HepG2 (cell line): Measurements from ENCODE around the gene DDX24. TPM values are rescaled to one million over a fixed set of nuclear protein-coding genes. Genes with fewer than 3 reads are reported as not detected.

Experiments used
- ATAC-seq: fragments of 200-7000 bp; cut with Tn5 transposase; 3 replicates; pipeline ENCODE4 v1.9.1; 2020; ENCODE audit warnings: mild to moderate bottlenecking, moderate library complexity
- BruUV-seq: library from RNA; stranded (reverse); fragments of 400-500 nt; replicated peaks from 2 replicates; lab custom pipeline; 2021; lab: Mats Ljungman, UMichigan
- CTCF ChIA-PET: fragments of 300-600 bp; formaldehyde crosslinking; extraction: SDS; loops from one replicate; lab custom pipeline; 2021; ENCODE audit warnings: low total read pairs, inconsistent platforms, low intra/inter-chr PET ratio; lab: Yijun Ruan, JAX
- POLR2A ChIA-PET: fragments of 350-600 bp; sonication (Branson Sonifier 250); formaldehyde crosslinking; loops from one replicate; lab custom pipeline; 2020; ENCODE audit warnings: antibody characterized with exemption, inconsistent platforms; lab: Yijun Ruan, JAX
- DNase-seq: peaks from one replicate; pipeline ENCODE4 v3.0.0-alpha.2; 2015; ENCODE audit warnings: low spot score
- FAIRE-seq: peaks from 3 replicates; lab custom pipeline; 2011; peaks lifted over from hg19 to GRCh38; lab: Jason Lieb, UNC
- H2AFZ ChIP-seq: one replicate; pipeline ENCODE4 v1.6.1; 2011; ENCODE audit warnings: low read length, inconsistent platforms
- H3K27ac ChIP-seq: fragments of 300-600 bp; 3 replicates; pipeline ENCODE4 v1.8.0; 2011; ENCODE audit warnings: mixed run types, mild to moderate bottlenecking, mixed read lengths, low read length, inconsistent platforms; ENCODE audit not compliant: insufficient read depth; ENCODE audit errors: extremely low read length
- H3K27me3 ChIP-seq, 2 experiments: fragments of 200-600 bp in 1 of 2; 2 replicates in 1 of 2; 3 replicates in 1 of 2; pipeline versions ENCODE4 v1.6.0 to v1.8.0; 2011; ENCODE audit warnings: low read length in 2 of 2, mild to moderate bottlenecking in 2 of 2, moderate library complexity in 2 of 2, inconsistent platforms in 1 of 2; ENCODE audit not compliant: insufficient read depth in 2 of 2, control insufficient read depth in 1 of 2
- H3K36me3 ChIP-seq, 2 experiments: fragments of 200-600 bp in 1 of 2; replicated peaks in 1 of 2; 2 replicates in 1 of 2; 3 replicates in 1 of 2; pipeline versions ENCODE4 v1.5.1 to v1.8.0; 2011; ENCODE audit warnings: low read length in 2 of 2, inconsistent platforms in 1 of 2; ENCODE audit not compliant: insufficient read depth in 2 of 2, control insufficient read depth in 1 of 2
- H3K4me1 ChIP-seq: 2 replicates; pipeline ENCODE4 v1.5.1; 2012; ENCODE audit warnings: low read length, inconsistent platforms; ENCODE audit not compliant: insufficient read depth
- H3K4me2 ChIP-seq: 2 replicates; pipeline ENCODE4 v1.6.0; 2011; ENCODE audit warnings: low read depth, low read length, inconsistent platforms
- H3K4me3 ChIP-seq, 3 experiments: fragments of 200-600 bp in 1 of 3; sonication (generic), shearing (Covaris generic) in 1 of 3; replicated peaks in 1 of 3; 2 replicates each; pipeline ENCODE4 v1.5.1; 2011 to 2016; ENCODE audit warnings: low read length in 3 of 3, inconsistent platforms in 2 of 3, low read depth in 2 of 3, mild to moderate bottlenecking in 2 of 3, control low read depth in 1 of 3, mixed read lengths in 1 of 3; ENCODE audit not compliant: insufficient read depth in 1 of 3
- H3K79me2 ChIP-seq: one replicate; pipeline ENCODE4 v1.6.1; 2011; ENCODE audit warnings: low read length, inconsistent platforms; ENCODE audit not compliant: insufficient read depth
- H3K9ac ChIP-seq: 2 replicates; pipeline ENCODE4 v1.6.0; 2011; ENCODE audit warnings: mild to moderate bottlenecking, low read depth, low read length, inconsistent platforms; ENCODE audit not compliant: insufficient read depth
- H3K9me3 ChIP-seq: 2 replicates; pipeline ENCODE4 v1.5.1; 2012; ENCODE audit warnings: mild to moderate bottlenecking, low read length
- H4K20me1 ChIP-seq: 2 replicates; pipeline ENCODE4 v1.6.0; 2011; ENCODE audit warnings: inconsistent platforms, mild to moderate bottlenecking, low read length, moderate library complexity; ENCODE audit not compliant: insufficient read depth
- EZH2 ChIP-seq: conservative IDR thresholded peaks from 2 replicates; pipeline ENCODE4 v1.6.1; 2012; ENCODE audit warnings: mild to moderate bottlenecking, low read depth, low read length, moderate library complexity
- HMGA1 ChIP-seq: sonication (generic); formaldehyde crosslinking; conservative IDR thresholded peaks from 2 replicates; pipeline ENCODE4 v1.4.0; 2020; ENCODE audit warnings: missing genetic modification reagents
- JUND ChIP-seq: sonication (generic); formaldehyde crosslinking; IDR thresholded peaks from 2 replicates; pipeline ENCODE4 v1.8.0; 2022; ENCODE audit warnings: mild to moderate bottlenecking, missing genetic modification reagents
- SMARCC2 ChIP-seq: fragments of 450-650 bp; IDR thresholded peaks from 2 replicates; pipeline ENCODE4 v1.6.1; 2017; ENCODE audit warnings: antibody characterized with exemption, mild to moderate bottlenecking
- ZFX ChIP-seq: sonication (generic); formaldehyde crosslinking; IDR thresholded peaks from 2 replicates; pipeline ENCODE4 v1.4.0; 2020; ENCODE audit warnings: mild to moderate bottlenecking, low read depth, missing genetic modification reagents, moderate library complexity
- ZNF18 ChIP-seq: sonication (generic); formaldehyde crosslinking; IDR thresholded peaks from 2 replicates; pipeline ENCODE4 v1.8.0; 2022; ENCODE audit warnings: mild to moderate bottlenecking, missing genetic modification reagents; ENCODE audit not compliant: insufficient replicate concordance
- ZNF232 ChIP-seq: sonication (generic); formaldehyde crosslinking; IDR thresholded peaks from 2 replicates; pipeline ENCODE4 v1.4.0; 2020; ENCODE audit warnings: missing genetic modification reagents, borderline replicate concordance
- ZNF383 ChIP-seq: sonication (generic); formaldehyde crosslinking; IDR thresholded peaks from 2 replicates; pipeline ENCODE4 v1.4.0; 2020; ENCODE audit warnings: missing genetic modification reagents, mild to moderate bottlenecking, borderline replicate concordance
- ZNF7 ChIP-seq: IDR thresholded peaks from 2 replicates; pipeline ENCODE4 v1.6.1; 2016; ENCODE audit warnings: missing biosample characterization, missing genetic modification reagents
- ZNF879 ChIP-seq: sonication (generic); formaldehyde crosslinking; IDR thresholded peaks from 2 replicates; pipeline ENCODE4 v1.8.1; 2023; ENCODE audit warnings: missing genetic modification reagents
- WGBS: methylation state at CpG from one replicate; pipeline ENCODE4 v1.1.6; 2017; ENCODE audit warnings: low lambda C conversion rate; 5-methylcytosine and 5-hydroxymethylcytosine counted together
- in situ Hi-C: cut with HindIII; loops from 2 replicates; pipeline ENCODE4 v1.10.0; 2017; ENCODE audit warnings: low pct_unique_long_range_greater_than_20kb; ENCODE audit not compliant: extremely low pct_ligation_motif_present
- intact Hi-C: fragments of 100-400 bp; cut with micrococcal nuclease; formaldehyde crosslinking; loops from one replicate; pipeline ENCODE4 v1.10.0; 2022; ENCODE audit not compliant: unreplicated experiment
- polyA plus RNA-seq, 8 experiments: library from polyadenylated mRNA; depleted of rRNA in 3 of 8; stranded (reverse) in 7 of 8; unstranded in 1 of 8; fragments of >200 nt; fragmentation: Illumina TruSeq in 4 of 8; extraction: Trizol in 4 of 8; gene quantifications; 2 replicates each; pipeline versions ENCODE4 v1.2.1 to v1.2.3, GENCODE V29; 2011 to 2016; ENCODE audit warnings: low read depth in 4 of 8, missing spikeins in 1 of 8, mixed read lengths in 1 of 8; ENCODE audit not compliant: insufficient read depth in 1 of 8
- total RNA-seq, 5 experiments: library from RNA; depleted of rRNA; stranded (reverse); fragments of >200 nt; fragmentation: Illumina TruSeq; extraction: Trizol; gene quantifications; 2 replicates each; pipeline ENCODE4 v1.2.3, GENCODE V29; 2016; ENCODE audit warnings: low read depth in 1 of 5

The DDX24 gene
- total and polyA plus RNA-seq, 2 of the 13 experiments (the other 11 are each of a cell fraction or from before 2014, with no cell fraction given) = 67.3 to 149 TPM

GRCh38 chr14:94110552-94111181 is 29.7 kb upstream of the DDX24 start, which contains the start of gene IFI27:
Gene IFI27, plus strand, starts transcription at chr14:94110736.
- FAIRE-seq = no peak
- no peak within 1 kb of the TSS for H3K4me3 ChIP-seq

More at GRCh38 chr14:94110552-94111181, 29.7 kb upstream of the DDX24 start, which contains the start of gene IFI27:
- TF ChIP-seq ZFX = 0 out of 2 replicates have a peak, but pooled peaks have one; percentile 14
- TF ChIP-seq ZNF383 (CRISPR knock-in tag) = no peak
- no peak for TF ChIP-seq ZNF879
- TF ChIP-seq ZNF18 = no peak
- no peak for TF ChIP-seq HMGA1 (CRISPR knock-in tag)
- no peak for TF ChIP-seq EZH2
- no peak for TF ChIP-seq ZNF232
- peak; percentile 68 for TF ChIP-seq ZNF7 (CRISPR knock-in tag)
- no peak for TF ChIP-seq SMARCC2
- no peak for TF ChIP-seq JUND (CRISPR knock-in tag)
- H3K4me2 ChIP-seq = peak within 1 kb of the TSS; percentile 28
- H4K20me1 ChIP-seq = no peaks in the 10 kb centered on the region
- H3K9ac ChIP-seq = peak within 1 kb of the TSS; percentile 17; the same call in 1 of the 2 replicates
- no peak within 1 kb of the TSS for H3K27ac ChIP-seq
- ATAC-seq (no peak; the same call in 2 of the 3 replicates), DNase-seq (no peak)
- ChIA-PET CTCF (no interaction called here), POLR2A (interaction anchor here (1.0 kb wide), 1 partner anchor 45 kb away, joined by 3 read pairs; no protein-coding TSS in a partner anchor)
- no peaks in the 10 kb centered on the region for H3K79me2 ChIP-seq
- no TSS peak for BruUV-seq
- peaks cover 2 to 14% of the 10 kb centered on the region in 2 experiments; a peak in 2 of 5 replicates for H3K27me3 ChIP-seq
- in situ Hi-C loops = no loop called here
- intact Hi-C loops = no loop called here
- H2AFZ ChIP-seq = no peak within 1 kb of the TSS
- 48% methylated on average over 13 of the region's 14 CpGs for WGBS
- H3K36me3 ChIP-seq = no peaks in the 10 kb centered on the region
- H3K4me1 ChIP-seq = peaks cover 53% of the 10 kb centered on the region
- no peaks in the 10 kb centered on the region for H3K9me3 ChIP-seq
